NCI-H345 treated with DMSO at 0.1 percent for 48 hours (cell line): Measurements from ENCODE around the gene DCST1.
"Not testable (repeated sequence)": the region's sequence is repeated elsewhere in the genome, so short reads cannot be mapped to it uniquely, and the experiment has no call there.

ENCODE experiments used
- DNase-seq: peaks from one replicate; lab custom pipeline; 2025; ENCODE audit not compliant: unreplicated experiment; lab: John Stamatoyannopoulos, UW

The DCST1 gene, protein sequence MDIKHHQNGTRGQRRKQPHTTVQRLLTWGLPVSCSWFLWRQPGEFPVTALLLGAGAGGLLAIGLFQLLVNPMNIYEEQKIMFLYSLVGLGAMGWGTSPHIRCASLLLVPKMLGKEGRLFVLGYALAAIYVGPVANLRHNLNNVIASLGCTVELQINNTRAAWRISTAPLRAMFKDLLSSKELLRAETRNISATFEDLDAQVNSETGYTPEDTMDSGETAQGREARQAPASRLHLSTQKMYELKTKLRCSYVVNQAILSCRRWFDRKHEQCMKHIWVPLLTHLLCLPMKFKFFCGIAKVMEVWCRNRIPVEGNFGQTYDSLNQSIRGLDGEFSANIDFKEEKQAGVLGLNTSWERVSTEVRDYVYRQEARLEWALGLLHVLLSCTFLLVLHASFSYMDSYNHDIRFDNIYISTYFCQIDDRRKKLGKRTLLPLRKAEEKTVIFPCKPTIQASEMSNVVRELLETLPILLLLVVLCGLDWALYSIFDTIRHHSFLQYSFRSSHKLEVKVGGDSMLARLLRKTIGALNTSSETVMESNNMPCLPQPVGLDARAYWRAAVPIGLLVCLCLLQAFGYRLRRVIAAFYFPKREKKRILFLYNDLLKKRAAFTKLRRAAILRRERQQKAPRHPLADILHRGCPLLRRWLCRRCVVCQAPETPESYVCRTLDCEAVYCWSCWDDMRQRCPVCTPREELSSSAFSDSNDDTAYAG

DNA sequence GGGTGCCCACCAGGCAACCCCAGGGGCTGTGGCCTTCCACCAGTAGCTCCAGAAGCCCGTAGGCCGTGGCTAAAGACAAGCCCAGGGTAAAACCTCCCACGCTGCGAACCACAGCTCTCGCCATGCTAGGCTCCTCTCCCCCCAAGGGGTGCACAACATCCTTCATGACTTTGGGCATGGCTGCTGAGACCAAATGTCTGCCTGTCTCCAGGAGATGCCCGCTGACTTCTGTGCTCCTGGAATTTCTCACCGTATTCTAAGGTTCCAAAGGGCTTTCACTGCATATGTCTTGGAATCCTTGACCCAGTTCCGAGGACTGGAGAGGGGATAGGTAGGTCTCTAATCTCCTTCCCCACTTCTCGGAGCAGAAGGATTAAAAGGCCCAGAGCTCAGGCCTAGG is at the start of gene DCST1, which contains the start of gene DCST2:
Gene DCST1, plus strand, starts transcription at position 301 of the 400 bp plus-strand sequence. CDS start 213 bp downstream, outside the sequence.
Gene DCST2, minus strand, starts transcription at position 258 of the 400 bp plus-strand sequence. Its CDS starts 80 bp downstream, at position 178.
- no peak for DNase-seq

DNA sequence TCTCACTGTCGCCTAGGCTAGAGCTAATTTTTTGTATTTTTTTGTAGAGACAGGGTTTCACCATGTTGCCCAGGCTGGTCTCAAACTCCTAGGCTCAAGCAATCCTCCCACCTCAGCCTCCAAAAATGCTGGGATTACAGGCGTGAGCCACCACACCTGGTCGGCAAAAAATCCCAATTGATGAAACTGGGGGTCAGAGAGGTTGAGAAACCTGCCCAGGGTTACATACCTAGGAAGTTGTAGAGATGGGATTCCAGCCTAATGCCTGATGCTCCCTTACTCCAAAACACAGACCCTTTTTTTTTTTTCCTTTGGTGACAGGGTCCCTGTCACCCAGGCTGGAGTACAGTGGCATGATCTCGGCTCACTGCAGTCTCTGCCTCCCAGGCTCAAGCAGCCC is 46.9 kb upstream of the DCST1 start:
- not testable (repeated sequence) for DNase-seq

- no peak for DNase-seq
These were observed 46.3 kb upstream of the DCST1 start for GRCh38 chr1:154987326-154987725.

GRCh38 chr1:154988058-154988954 is 45.3 kb upstream of the DCST1 start:
- no peak for DNase-seq

GRCh38 chr1:154989195-154989860 is 44.3 kb upstream of the DCST1 start:
- DNase-seq = no peak

DNA sequence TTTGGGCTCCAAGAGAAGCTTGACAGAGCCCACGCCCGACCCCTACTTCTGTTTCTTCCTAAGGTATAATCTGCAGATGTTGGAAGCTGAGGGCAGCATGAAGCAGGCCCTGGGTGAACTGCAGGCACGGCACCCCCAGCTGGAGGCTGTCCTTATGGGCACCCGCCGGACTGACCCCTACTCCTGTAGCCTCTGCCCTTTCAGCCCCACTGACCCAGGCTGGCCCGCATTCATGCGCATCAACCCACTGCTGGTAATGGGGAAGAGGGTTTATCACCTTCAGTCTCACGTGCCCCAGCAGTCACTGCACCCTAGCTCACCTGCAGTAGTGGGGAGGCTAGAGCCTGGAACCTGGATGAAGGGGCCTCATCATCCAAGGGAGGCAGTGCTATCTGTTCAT is 43.3 kb upstream of the DCST1 start:
- no peak for DNase-seq

- DNase-seq = no peak
These were observed 40.7 kb upstream of the DCST1 start for GRCh38 chr1:154992721-154993571.

DNA sequence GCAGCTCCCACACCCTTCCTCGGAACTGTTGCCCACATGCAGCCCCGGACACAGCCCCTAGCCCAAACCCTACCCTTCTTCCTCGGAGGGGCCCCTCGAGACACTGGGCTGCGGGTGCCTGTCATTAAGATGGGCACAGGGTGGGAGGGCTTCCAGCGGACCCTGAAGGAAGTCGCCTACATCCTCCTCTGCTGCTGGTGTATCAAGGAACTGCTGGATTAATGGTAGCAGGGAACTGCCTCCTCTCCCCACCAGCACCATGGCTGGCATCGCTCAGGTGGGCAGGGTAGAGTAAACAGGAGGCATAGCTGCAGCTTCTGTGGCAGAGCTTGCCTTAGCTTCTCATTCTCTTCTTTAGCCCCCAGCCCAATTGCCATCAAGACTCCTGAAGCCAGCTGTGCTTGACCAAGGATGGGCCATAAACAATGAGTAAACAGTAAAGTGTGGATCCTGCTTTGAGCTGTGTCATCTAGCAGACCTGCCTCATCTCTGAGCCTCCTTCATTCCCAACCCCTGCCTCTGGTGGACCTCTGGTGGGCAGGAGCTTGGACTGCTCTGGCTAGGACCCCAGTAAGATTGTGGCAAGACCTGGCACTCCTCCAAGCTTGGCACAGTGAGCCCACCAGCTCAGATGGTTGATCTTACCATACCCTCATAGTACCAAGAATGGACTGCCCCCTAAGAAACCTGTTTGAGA is 39.9 kb upstream of the DCST1 start, which contains the start of gene LENEP:
Gene LENEP, plus strand, starts transcription at position 15 of the 697 bp plus-strand sequence. Its CDS starts 22 bp downstream, at position 37.
- no peak for DNase-seq

DNA sequence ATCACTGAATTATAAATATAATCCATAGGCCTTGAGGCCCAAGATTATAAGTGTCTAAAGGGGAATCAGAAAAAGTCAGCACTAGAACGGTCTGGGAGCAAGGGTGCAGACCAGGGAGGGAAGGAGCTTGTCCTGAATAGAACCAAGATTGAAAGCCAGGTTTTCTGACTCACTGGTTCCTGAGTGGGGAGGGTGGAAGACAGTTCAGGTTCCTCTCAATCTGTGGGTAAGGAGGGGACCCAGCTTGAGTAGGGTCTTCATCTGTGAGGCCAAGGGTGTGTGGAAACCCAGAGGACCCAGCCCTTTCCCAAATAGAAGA is 39.4 kb upstream of the DCST1 start:
- DNase-seq = no peak

- no peak for DNase-seq
These were observed 39.0 kb upstream of the DCST1 start for GRCh38 chr1:154994591-154994990.

GRCh38 chr1:154995301-154995983 is 38.2 kb upstream of the DCST1 start:
- DNase-seq = not testable (repeated sequence)

GRCh38 chr1:154996966-154997701 is 36.5 kb upstream of the DCST1 start:
- no peak for DNase-seq

DNA sequence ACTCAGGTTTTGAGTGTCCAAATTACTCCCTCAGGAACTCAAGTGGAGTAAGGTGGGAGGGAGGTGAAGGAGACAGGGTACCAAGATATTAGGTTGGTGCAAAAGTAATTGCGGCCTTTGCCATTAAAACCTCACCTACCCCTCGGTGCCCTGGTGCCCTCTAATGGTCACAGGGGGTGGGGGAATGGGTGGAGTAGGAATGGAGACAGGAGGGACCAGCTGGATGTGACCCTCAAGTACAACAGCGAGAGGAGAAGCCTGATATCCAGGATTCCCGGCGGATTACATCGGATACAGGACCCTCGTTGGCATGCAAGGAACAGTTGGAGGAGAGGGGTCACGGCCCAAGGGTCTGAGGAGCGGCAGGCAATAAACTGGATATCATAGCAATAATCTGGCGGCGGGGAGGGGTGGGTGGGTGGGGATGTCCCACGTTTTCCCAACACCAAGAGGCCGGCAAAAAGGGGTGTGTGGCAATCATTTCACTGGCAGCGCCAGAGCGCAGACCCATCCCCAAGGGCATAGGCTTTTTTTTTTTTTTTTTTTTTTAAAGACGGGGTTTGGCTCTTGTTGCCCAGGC is 35.3 kb upstream of the DCST1 start:
- no peak for DNase-seq

DNA sequence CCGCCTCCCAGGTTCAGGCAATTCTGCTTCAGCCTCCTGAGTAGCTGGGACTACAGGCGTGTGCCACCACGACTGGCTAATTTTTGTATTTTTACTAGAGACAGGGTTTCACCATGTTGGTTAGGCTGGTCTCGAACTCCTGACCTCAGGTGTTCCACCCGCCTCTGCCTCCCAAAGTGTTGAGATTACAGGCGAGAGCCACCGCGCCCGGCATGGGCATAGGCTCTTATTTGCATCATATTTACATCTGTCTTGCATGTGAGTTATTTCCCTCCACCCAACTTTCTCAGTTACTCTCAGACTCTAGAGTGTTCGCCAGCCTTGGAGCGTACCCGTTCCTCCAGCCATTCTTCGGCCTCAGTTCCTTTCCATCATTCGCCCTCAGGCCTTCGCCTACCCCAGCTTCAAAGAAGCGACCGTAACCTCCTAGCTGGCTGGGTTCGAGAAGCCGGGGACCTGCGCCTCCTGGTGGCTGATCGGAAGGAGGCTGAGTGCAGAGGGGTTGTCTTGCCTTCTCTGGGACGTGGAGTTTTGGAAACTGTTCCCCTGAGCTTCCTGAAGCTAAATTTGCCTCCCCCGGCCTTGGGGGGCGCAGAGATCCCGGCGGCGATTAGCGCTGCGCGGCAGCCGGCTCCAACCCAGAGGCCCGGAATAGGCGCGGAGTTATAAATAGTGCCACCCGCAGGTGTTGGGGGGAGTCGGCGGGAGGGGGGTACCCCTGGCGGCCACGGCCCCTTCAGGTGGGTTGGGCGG is 34.6 kb upstream of the DCST1 start:
- peak; percentile 84 for DNase-seq

GRCh38 chr1:154999571-155000410 is 33.8 kb upstream of the DCST1 start:
- peak; percentile 77 for DNase-seq

GRCh38 chr1:155000411-155000725 is 33.3 kb upstream of the DCST1 start:
- no peak for DNase-seq
